OCI-LY7 (cell line): ENCODE data around the gene PTCRA.

Experiments used
- CTCF ChIP-seq: fragments of 200-600 bp; sonication (generic); conservative IDR thresholded peaks from 2 replicates; pipeline ENCODE4 v1.5.1; 2014; ENCODE audit warnings: mild to moderate bottlenecking, antibody characterized with exemption, low read length, moderate library complexity, mixed read lengths
- EZH2phosphoT487 ChIP-seq: fragments of 200-600 bp; sonication (generic); IDR thresholded peaks from 2 replicates; pipeline ENCODE4 v1.6.1; 2018; ENCODE audit warnings: low read depth, borderline replicate concordance, mild to moderate bottlenecking, mixed run types, antibody characterized with exemption, low read length, moderate library complexity, mixed read lengths

DNA sequence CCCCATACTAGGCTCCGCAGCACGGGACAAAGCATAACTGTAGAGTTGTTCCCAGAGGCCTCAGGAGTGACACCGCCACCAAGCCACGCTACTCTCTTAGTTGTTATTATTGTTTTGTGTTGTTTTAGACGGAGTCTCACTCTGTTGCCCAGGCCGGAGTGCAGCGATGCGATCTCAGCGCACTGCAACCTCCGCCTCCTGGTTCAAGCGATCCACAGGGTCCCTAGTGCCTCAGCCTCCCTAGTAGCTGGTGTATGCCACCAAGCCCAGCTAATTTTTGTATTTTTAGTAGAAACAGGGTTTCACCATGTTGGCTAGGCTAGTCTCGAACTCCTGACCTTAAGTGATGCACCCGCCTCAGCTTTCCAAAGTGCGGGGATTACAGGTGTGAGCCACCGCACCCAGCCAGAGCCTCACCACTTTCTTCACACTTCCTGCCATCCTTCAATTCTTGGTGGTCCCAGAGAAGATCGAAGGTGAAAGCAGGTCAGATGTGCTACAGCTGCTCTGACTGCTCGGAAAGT is 24.6 kb upstream of the PTCRA start:
- TF ChIP-seq CTCF (no peak), EZH2phosphoT487 (no peak)
